ENCODE results near the gene GBP2. TPM values are rescaled to one million over a fixed set of nuclear protein-coding genes. Genes with fewer than 3 reads are reported as not detected.

The GBP2 gene
- total and polyA plus RNA-seq, 9 of the 15 experiments (the other 6 are each of a cell fraction or from before 2014, with no cell fraction given): 0.45 to 2.2 (median 0.69) TPM

GRCh38 chr1:89170170-89171066 is 44.5 kb upstream of the GBP2 start (continued):
- peak; percentile 89; the same call in 1 of the 2 replicates for TF ChIP-seq ZNF395 (CRISPR knock-in tag; IDR thresholded peaks at IDR 0.05)
- 0 out of 2 replicates have a peak, but pooled peaks have one; percentile 56 for TF ChIP-seq ERF (CRISPR knock-in tag; IDR thresholded peaks at IDR 0.05)
- 0 out of 2 replicates have a peak, but pooled peaks have one; percentile 60 for TF ChIP-seq ZNF197 (CRISPR knock-in tag; IDR thresholded peaks at IDR 0.05; ENCODE audit: low read depth)
- TF ChIP-seq RNF2 (IDR thresholded peaks at IDR 0.05): no peak
- TF ChIP-seq MNT (conservative IDR thresholded peaks at IDR 0.05): no peak
- TF ChIP-seq ZBTB17 (CRISPR knock-in tag; IDR thresholded peaks at IDR 0.05): peak; percentile 95
- peak; percentile 77; the same call in 1 of the 2 replicates for TF ChIP-seq DDX20 (tag; IDR thresholded peaks at IDR 0.05; ENCODE audit: low read depth)
- TF ChIP-seq ZNF311 (CRISPR knock-in tag; IDR thresholded peaks at IDR 0.05): peak; percentile 98
- no peak for TF ChIP-seq NFIX (CRISPR knock-in tag; IDR thresholded peaks at IDR 0.05; ENCODE audit: low read depth)
- TF ChIP-seq SP2 (IDR thresholded peaks at IDR 0.05; ENCODE audit: extremely low read depth, low read depth, low read length, poor library complexity, severe bottlenecking): no peak
- no peak for TF ChIP-seq KAT2B (IDR thresholded peaks at IDR 0.05; ENCODE audit: low read depth, low read length)
- no peak for TF ChIP-seq SRF (CRISPR knock-in tag; IDR thresholded peaks at IDR 0.05)
- TF ChIP-seq ZNF449 (CRISPR knock-in tag; IDR thresholded peaks at IDR 0.05): 0 out of 2 replicates have a peak, but pooled peaks have one; percentile 77
- TF ChIP-seq SRSF7 (optimal IDR thresholded peaks at IDR 0.05; ENCODE audit: low read depth, low read length): no peak
- TF ChIP-seq CGGBP1 (CRISPR knock-in tag; IDR thresholded peaks at IDR 0.05): no peak
- TF ChIP-seq SREBF2 (CRISPR knock-in tag; IDR thresholded peaks at IDR 0.05): no peak
- TF ChIP-seq PTRF (tag; IDR thresholded peaks at IDR 0.05): peak; percentile 70; the same call in 1 of the 2 replicates
- TF ChIP-seq PHB (CRISPR knock-in tag; IDR thresholded peaks at IDR 0.05): no peak
- TF ChIP-seq ELF2 (CRISPR knock-in tag; IDR thresholded peaks at IDR 0.05): no peak
- TF ChIP-seq TCFL5 (CRISPR knock-in tag; conservative IDR thresholded peaks at IDR 0.05): peak; percentile 91
- TF ChIP-seq ZNF175 (CRISPR knock-in tag; IDR thresholded peaks at IDR 0.05; ENCODE audit: low read depth): peak; percentile 99

All from K562 (cell line).